Iris pigment epithelial cell (primary cell): ENCODE measurements around the gene KIAA1755.

ENCODE experiments used
- DNase-seq: peaks from one replicate; pipeline ENCODE4 v3.0.0-alpha.2; 2011; ENCODE audit warnings: low read depth

KIAA1755 gene

GRCh38 chr20:38184101-38184500 is 76.4 kb downstream of the KIAA1755 start:
- no peak for DNase-seq

- no peak for DNase-seq
Measured at GRCh38 chr20:38181971-38182370, 78.6 kb downstream of the KIAA1755 start.

- no peak for DNase-seq
Measured at GRCh38 chr20:38181207-38181801, 79.2 kb downstream of the KIAA1755 start.

- no peak for DNase-seq
Measured at GRCh38 chr20:38180781-38181180, 79.8 kb downstream of the KIAA1755 start.

- DNase-seq = peak; percentile 43
Measured at GRCh38 chr20:38179846-38180245, 80.7 kb downstream of the KIAA1755 start.

GRCh38 chr20:38178581-38178980 is 82.0 kb downstream of the KIAA1755 start:
- DNase-seq = no peak

GRCh38 chr20:38178065-38178491 is 82.5 kb downstream of the KIAA1755 start:
- DNase-seq = peak; percentile 42

GRCh38 chr20:38177201-38177600 is 83.3 kb downstream of the KIAA1755 start:
- DNase-seq = no peak

GRCh38 chr20:38175304-38176180 is 85.0 kb downstream of the KIAA1755 start:
- DNase-seq = no peak

GRCh38 chr20:38173237-38174156 is 87.0 kb downstream of the KIAA1755 start:
- peak; percentile 93 for DNase-seq

GRCh38 chr20:38172408-38172807 is 88.1 kb downstream of the KIAA1755 start:
- peak; percentile 49 for DNase-seq

- DNase-seq = no peak
Measured at GRCh38 chr20:38171675-38172043, 88.9 kb downstream of the KIAA1755 start.

- DNase-seq = peak; percentile 43
Measured at GRCh38 chr20:38170826-38171674, 89.5 kb downstream of the KIAA1755 start.

- no peak for DNase-seq
Measured at GRCh38 chr20:38170219-38170825, 90.2 kb downstream of the KIAA1755 start.

- DNase-seq = no peak
Measured at GRCh38 chr20:38169636-38170193, 90.8 kb downstream of the KIAA1755 start.

- no peak for DNase-seq
Measured at GRCh38 chr20:38168791-38169589, 91.5 kb downstream of the KIAA1755 start.

- peak; percentile 81 for DNase-seq
Measured at GRCh38 chr20:38167851-38168760, 92.4 kb downstream of the KIAA1755 start.

- no peak for DNase-seq
Measured at GRCh38 chr20:38167328-38167850, 93.1 kb downstream of the KIAA1755 start.
